Measurements from ENCODE around the gene ZNF500.

GRCh38 chr16:4787627-4788482, 20.9 kb upstream of the ZNF500 start, which contains the start of gene SEPTIN12:
- TF ChIP-seq CTCF (IDR thresholded peaks at IDR 0.05) = no peak
- no peak for TF ChIP-seq EZH2 (IDR thresholded peaks at IDR 0.05; ENCODE audit: borderline replicate concordance, insufficient read depth, low read depth, low read length, poor library complexity, severe bottlenecking)

All from B cell (primary cell).